Hepatocyte (in vitro differentiated cells): ENCODE data around the gene TIMM23. TPM values are rescaled to one million over a fixed set of nuclear protein-coding genes. Genes with fewer than 3 reads are reported as not detected.
A peak's percentile ranks its signal among the peaks of the same experiment; 100 is the strongest.
"Not testable (repeated sequence)": the region's sequence is repeated elsewhere in the genome, so short reads cannot be mapped to it uniquely, and the experiment has no call there.

Experiments used
- DNase-seq: peaks from one replicate; pipeline ENCODE4 v3.0.0-alpha.2; 2016; ENCODE audit warnings: low spot score
- H2AFZ ChIP-seq: fragments of 200-600 bp; sonication (generic); 2 replicates; pipeline ENCODE4 v1.6.0; 2016; ENCODE audit warnings: antibody characterized with exemption, mild to moderate bottlenecking
- H3K27ac ChIP-seq: fragments of 200-600 bp; sonication (generic); 2 replicates; pipeline ENCODE4 v1.5.1; 2016; ENCODE audit warnings: mild to moderate bottlenecking
- H3K27me3 ChIP-seq: fragments of 200-600 bp; sonication (generic); 2 replicates; pipeline ENCODE4 v1.6.1; 2016
- H3K36me3 ChIP-seq: fragments of 200-600 bp; sonication (generic); replicated peaks from 2 replicates; pipeline ENCODE4 v1.5.1; 2016; ENCODE audit warnings: low read depth; ENCODE audit not compliant: insufficient read depth
- H3K4me1 ChIP-seq: fragments of 200-600 bp; sonication (generic); 2 replicates; pipeline ENCODE4 v1.5.1; 2016; ENCODE audit warnings: mild to moderate bottlenecking, moderate library complexity; ENCODE audit not compliant: insufficient read depth
- H3K4me2 ChIP-seq: fragments of 200-600 bp; sonication (generic); 2 replicates; pipeline ENCODE4 v1.6.0; 2016
- H3K4me3 ChIP-seq: fragments of 200-600 bp; sonication (generic); 2 replicates; pipeline ENCODE4 v1.5.1; 2016; ENCODE audit warnings: mild to moderate bottlenecking
- H3K79me2 ChIP-seq: fragments of 200-600 bp; sonication (generic); 2 replicates; pipeline ENCODE4 v1.6.0; 2017; ENCODE audit warnings: mild to moderate bottlenecking
- H3K9me2 ChIP-seq: fragments of 200-600 bp; sonication (generic); replicated peaks from 2 replicates; pipeline ENCODE4 v1.6.0; 2017; ENCODE audit warnings: mild to moderate bottlenecking; ENCODE audit not compliant: insufficient read depth
- H3K9me3 ChIP-seq: fragments of 200-600 bp; sonication (generic); 2 replicates; pipeline ENCODE4 v1.5.1; 2016; ENCODE audit warnings: low read depth, mild to moderate bottlenecking
- H4K20me1 ChIP-seq: fragments of 200-600 bp; sonication (generic); 2 replicates; pipeline ENCODE4 v1.6.0; 2016; ENCODE audit warnings: mild to moderate bottlenecking; ENCODE audit not compliant: insufficient read depth, poor library complexity, severe bottlenecking
- CTCF ChIP-seq: fragments of 200-600 bp; sonication (generic); IDR thresholded peaks from 2 replicates; pipeline ENCODE4 v1.5.1; 2016; ENCODE audit warnings: antibody characterized with exemption, mild to moderate bottlenecking; ENCODE audit not compliant: poor library complexity
- WGBS: methylation state at CpG from one replicate; pipeline ENCODE4 v1.1.6; 2016; ENCODE audit warnings: low lambda C conversion rate; ENCODE audit errors: missing lambda C conversion rate; 5-methylcytosine and 5-hydroxymethylcytosine counted together
- polyA plus RNA-seq: library from polyadenylated mRNA; unstranded; fragments of >200 nt; fragmentation: Nextera tagmentation; extraction: Ambion mirVana; gene quantifications from 2 replicates; pipeline ENCODE4 v1.2.1, GENCODE V29; 2016
- total RNA-seq: library from RNA; depleted of rRNA; stranded (reverse); fragments of >200 nt; gene quantifications from 2 replicates; pipeline ENCODE4 v1.2.3, GENCODE V29; 2014

Gene TIMM23
- total and polyA plus RNA-seq, 2 experiments from 2014 or later, result 80.7 to 122 TPM

GRCh38 chr10:45972813-45973169 is 502 bp downstream of the TIMM23 start:
- peak overlapping the region; percentile 65 for H3K27ac ChIP-seq
- H3K79me2 ChIP-seq, result peaks cover 64% of the 10 kb centered on the region
- H3K4me3 ChIP-seq, result peak overlapping the region; percentile 87
- not testable (repeated sequence) for H2AFZ ChIP-seq, H3K4me1 ChIP-seq, H3K27me3 ChIP-seq, H3K9me2 ChIP-seq, H3K9me3 ChIP-seq, H4K20me1 ChIP-seq, DNase-seq, H3K36me3 ChIP-seq
- WGBS, result 0% methylated on average over 10 of the region's 10 CpGs
- peak overlapping the region; percentile 78 for H3K4me2 ChIP-seq

- WGBS, result 88% methylated on average over 3 of the region's 3 CpGs
- H3K9me3 ChIP-seq, H3K27ac ChIP-seq, H3K36me3 ChIP-seq, H3K27me3 ChIP-seq, DNase-seq, H3K9me2 ChIP-seq, H4K20me1 ChIP-seq, H3K4me1 ChIP-seq, H3K4me3 ChIP-seq, H2AFZ ChIP-seq: not testable (repeated sequence)
- Histone ChIP-seq H3K79me2 (peaks cover 61% of the 10 kb centered on the region), H3K4me2 (peak overlapping the region; percentile 78)
Observed at GRCh38 chr10:45974041-45974440, 1.8 kb downstream of the TIMM23 start.

GRCh38 chr10:45978554-45978953 is 6.3 kb downstream of the TIMM23 start:
- not testable (repeated sequence) for H3K27ac ChIP-seq, H3K36me3 ChIP-seq
- 100% methylated on average over 1 of the region's 2 CpGs for WGBS

GRCh38 chr10:45981367-45981766 is 9.1 kb downstream of the TIMM23 start:
- 89% methylated on average over 1 of the region's 1 CpG for WGBS
- not testable (repeated sequence) for H4K20me1 ChIP-seq, H3K4me2 ChIP-seq, H2AFZ ChIP-seq, H3K4me3 ChIP-seq, H3K9me3 ChIP-seq, H3K27me3 ChIP-seq, H3K27ac ChIP-seq, H3K9me2 ChIP-seq, DNase-seq, H3K4me1 ChIP-seq, H3K36me3 ChIP-seq
- H3K79me2 ChIP-seq, result peaks cover 20% of the 10 kb centered on the region

More at GRCh38 chr10:45978554-45978953, 6.3 kb downstream of the TIMM23 start:
- H4K20me1 ChIP-seq, H2AFZ ChIP-seq, DNase-seq, H3K27me3 ChIP-seq, H3K4me1 ChIP-seq, H3K4me3 ChIP-seq, H3K9me3 ChIP-seq, H3K4me2 ChIP-seq, H3K9me2 ChIP-seq: not testable (repeated sequence)
- H3K79me2 ChIP-seq, result peaks cover 35% of the 10 kb centered on the region

- DNase-seq, result peak; percentile 47
- H4K20me1 ChIP-seq, H3K27ac ChIP-seq, H2AFZ ChIP-seq, H3K4me3 ChIP-seq, H3K4me2 ChIP-seq, H3K36me3 ChIP-seq, H3K9me3 ChIP-seq, H3K4me1 ChIP-seq, H3K9me2 ChIP-seq, H3K79me2 ChIP-seq, H3K27me3 ChIP-seq: not testable (repeated sequence)
- WGBS, result 95% methylated on average over 5 of the region's 6 CpGs
- peak; percentile 52 for TF ChIP-seq CTCF
Observed at GRCh38 chr10:45983538-45984186, 11.4 kb downstream of the TIMM23 start.

GRCh38 chr10:45984473-45984872 is 12.2 kb downstream of the TIMM23 start:
- not testable (repeated sequence) for H3K27ac ChIP-seq, H3K36me3 ChIP-seq, H3K4me3 ChIP-seq, DNase-seq, H3K79me2 ChIP-seq, H3K4me1 ChIP-seq, H3K9me3 ChIP-seq, H3K9me2 ChIP-seq, H2AFZ ChIP-seq, H4K20me1 ChIP-seq, H3K4me2 ChIP-seq, H3K27me3 ChIP-seq
- WGBS, result 98% methylated on average over 2 of the region's 2 CpGs

GRCh38 chr10:45985590-45985989 is 13.3 kb downstream of the TIMM23 start:
- not testable (repeated sequence) for H2AFZ ChIP-seq, H4K20me1 ChIP-seq, DNase-seq, H3K9me3 ChIP-seq, H3K27me3 ChIP-seq, H3K4me1 ChIP-seq, H3K79me2 ChIP-seq, H3K36me3 ChIP-seq, H3K9me2 ChIP-seq, H3K4me2 ChIP-seq, H3K4me3 ChIP-seq
- 79% methylated on average over 3 of the region's 3 CpGs for WGBS
- H3K27ac ChIP-seq, result peak overlapping the region; percentile 60
